ENCODE data around the gene MICU1.

The MICU1 gene

DNA sequence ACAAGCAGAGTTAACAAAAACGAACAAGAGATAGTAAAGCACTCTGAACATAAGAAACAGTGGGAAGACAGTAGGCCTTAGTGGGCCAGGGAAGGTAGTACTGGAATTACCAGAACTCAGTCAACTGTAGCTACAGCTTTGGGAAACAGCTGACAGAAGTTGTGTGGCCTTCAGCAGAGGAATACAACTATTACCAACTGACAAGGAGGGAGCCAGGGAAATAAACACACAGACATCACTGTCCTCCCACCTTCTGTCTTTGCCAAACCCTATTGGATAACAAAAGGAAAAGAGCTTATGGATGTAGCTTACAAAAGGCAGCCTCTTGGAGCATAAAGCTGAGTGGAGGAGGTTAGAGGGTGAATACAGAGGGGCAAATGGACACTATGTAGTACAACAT is 15.4 kb downstream of the MICU1 start:
- ATAC-seq: no peak
- TF ChIP-seq RARB (CRISPR knock-in tag; IDR thresholded peaks at IDR 0.05) (no peak), GLIS3 (CRISPR knock-in tag; IDR thresholded peaks at IDR 0.05) (no peak), TCF4 (CRISPR knock-in tag; IDR thresholded peaks at IDR 0.05; ENCODE audit: borderline replicate concordance) (no peak), SNAI2 (CRISPR knock-in tag; IDR thresholded peaks at IDR 0.05) (no peak), ARNTL (CRISPR knock-in tag; IDR thresholded peaks at IDR 0.05; ENCODE audit: borderline replicate concordance, low read depth) (no peak), OSR1 (CRISPR knock-in tag; IDR thresholded peaks at IDR 0.05) (no peak), PPARA (CRISPR knock-in tag; IDR thresholded peaks at IDR 0.05; ENCODE audit: borderline replicate concordance) (no peak), ZNF70 (CRISPR knock-in tag; IDR thresholded peaks at IDR 0.05) (no peak), TSHZ2 (CRISPR knock-in tag; IDR thresholded peaks at IDR 0.05) (no peak), ISL1 (CRISPR knock-in tag; IDR thresholded peaks at IDR 0.05) (no peak), ZC3H10 (CRISPR knock-in tag; IDR thresholded peaks at IDR 0.05) (no peak), CSDC2 (CRISPR knock-in tag; IDR thresholded peaks at IDR 0.05) (no peak), BACH2 (CRISPR knock-in tag; IDR thresholded peaks at IDR 0.05; ENCODE audit: borderline replicate concordance) (no peak), ZNF565 (CRISPR knock-in tag; conservative IDR thresholded peaks at IDR 0.05; ENCODE audit: low read depth) (no peak), ZNF8 (CRISPR knock-in tag; IDR thresholded peaks at IDR 0.05) (no peak), ESRRG (CRISPR knock-in tag; IDR thresholded peaks at IDR 0.05) (no peak)
- TF ChIP-seq, protein P1, sequence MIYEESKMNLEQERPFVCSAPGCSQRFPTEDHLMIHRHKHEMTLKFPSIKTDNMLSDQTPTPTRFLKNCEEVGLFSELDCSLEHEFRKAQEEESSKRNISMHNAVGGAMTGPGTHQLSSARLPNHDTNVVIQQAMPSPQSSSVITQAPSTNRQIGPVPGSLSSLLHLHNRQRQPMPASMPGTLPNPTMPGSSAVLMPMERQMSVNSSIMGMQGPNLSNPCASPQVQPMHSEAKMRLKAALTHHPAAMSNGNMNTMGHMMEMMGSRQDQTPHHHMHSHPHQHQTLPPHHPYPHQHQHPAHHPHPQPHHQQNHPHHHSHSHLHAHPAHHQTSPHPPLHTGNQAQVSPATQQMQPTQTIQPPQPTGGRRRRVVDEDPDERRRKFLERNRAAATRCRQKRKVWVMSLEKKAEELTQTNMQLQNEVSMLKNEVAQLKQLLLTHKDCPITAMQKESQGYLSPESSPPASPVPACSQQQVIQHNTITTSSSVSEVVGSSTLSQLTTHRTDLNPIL (CRISPR knock-in tag; IDR thresholded peaks at IDR 0.05; ENCODE audit: low read depth): no peak
- TF ChIP-seq, protein P2, sequence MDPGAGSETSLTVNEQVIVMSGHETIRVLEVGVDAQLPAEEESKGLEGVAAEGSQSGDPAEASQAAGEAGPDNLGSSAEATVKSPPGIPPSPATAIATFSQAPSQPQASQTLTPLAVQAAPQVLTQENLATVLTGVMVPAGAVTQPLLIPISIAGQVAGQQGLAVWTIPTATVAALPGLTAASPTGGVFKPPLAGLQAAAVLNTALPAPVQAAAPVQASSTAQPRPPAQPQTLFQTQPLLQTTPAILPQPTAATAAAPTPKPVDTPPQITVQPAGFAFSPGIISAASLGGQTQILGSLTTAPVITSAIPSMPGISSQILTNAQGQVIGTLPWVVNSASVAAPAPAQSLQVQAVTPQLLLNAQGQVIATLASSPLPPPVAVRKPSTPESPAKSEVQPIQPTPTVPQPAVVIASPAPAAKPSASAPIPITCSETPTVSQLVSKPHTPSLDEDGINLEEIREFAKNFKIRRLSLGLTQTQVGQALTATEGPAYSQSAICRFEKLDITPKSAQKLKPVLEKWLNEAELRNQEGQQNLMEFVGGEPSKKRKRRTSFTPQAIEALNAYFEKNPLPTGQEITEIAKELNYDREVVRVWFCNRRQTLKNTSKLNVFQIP (CRISPR knock-in tag; IDR thresholded peaks at IDR 0.05; ENCODE audit: borderline replicate concordance, low read depth): no peak
- TF ChIP-seq, protein P3, sequence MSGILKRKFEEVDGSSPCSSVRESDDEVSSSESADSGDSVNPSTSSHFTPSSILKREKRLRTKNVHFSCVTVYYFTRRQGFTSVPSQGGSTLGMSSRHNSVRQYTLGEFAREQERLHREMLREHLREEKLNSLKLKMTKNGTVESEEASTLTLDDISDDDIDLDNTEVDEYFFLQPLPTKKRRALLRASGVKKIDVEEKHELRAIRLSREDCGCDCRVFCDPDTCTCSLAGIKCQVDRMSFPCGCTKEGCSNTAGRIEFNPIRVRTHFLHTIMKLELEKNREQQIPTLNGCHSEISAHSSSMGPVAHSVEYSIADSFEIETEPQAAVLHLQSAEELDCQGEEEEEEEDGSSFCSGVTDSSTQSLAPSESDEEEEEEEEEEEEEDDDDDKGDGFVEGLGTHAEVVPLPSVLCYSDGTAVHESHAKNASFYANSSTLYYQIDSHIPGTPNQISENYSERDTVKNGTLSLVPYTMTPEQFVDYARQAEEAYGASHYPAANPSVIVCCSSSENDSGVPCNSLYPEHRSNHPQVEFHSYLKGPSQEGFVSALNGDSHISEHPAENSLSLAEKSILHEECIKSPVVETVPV (CRISPR knock-in tag; IDR thresholded peaks at IDR 0.05): no peak

- no peak for TF ChIP-seq RARB (CRISPR knock-in tag; IDR thresholded peaks at IDR 0.05)
- no peak for TF ChIP-seq SNAI2 (CRISPR knock-in tag; IDR thresholded peaks at IDR 0.05)
- TF ChIP-seq, protein P4, sequence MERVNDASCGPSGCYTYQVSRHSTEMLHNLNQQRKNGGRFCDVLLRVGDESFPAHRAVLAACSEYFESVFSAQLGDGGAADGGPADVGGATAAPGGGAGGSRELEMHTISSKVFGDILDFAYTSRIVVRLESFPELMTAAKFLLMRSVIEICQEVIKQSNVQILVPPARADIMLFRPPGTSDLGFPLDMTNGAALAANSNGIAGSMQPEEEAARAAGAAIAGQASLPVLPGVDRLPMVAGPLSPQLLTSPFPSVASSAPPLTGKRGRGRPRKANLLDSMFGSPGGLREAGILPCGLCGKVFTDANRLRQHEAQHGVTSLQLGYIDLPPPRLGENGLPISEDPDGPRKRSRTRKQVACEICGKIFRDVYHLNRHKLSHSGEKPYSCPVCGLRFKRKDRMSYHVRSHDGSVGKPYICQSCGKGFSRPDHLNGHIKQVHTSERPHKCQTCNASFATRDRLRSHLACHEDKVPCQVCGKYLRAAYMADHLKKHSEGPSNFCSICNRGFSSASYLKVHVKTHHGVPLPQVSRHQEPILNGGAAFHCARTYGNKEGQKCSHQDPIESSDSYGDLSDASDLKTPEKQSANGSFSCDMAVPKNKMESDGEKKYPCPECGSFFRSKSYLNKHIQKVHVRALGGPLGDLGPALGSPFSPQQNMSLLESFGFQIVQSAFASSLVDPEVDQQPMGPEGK (CRISPR knock-in tag; IDR thresholded peaks at IDR 0.05; ENCODE audit: borderline replicate concordance): no peak
- no peak for TF ChIP-seq ZNF70 (CRISPR knock-in tag; IDR thresholded peaks at IDR 0.05)
- no peak for TF ChIP-seq ZFP3 (CRISPR knock-in tag; IDR thresholded peaks at IDR 0.05)
- TF ChIP-seq ZFP30 (CRISPR knock-in tag; IDR thresholded peaks at IDR 0.05): no peak
- no peak for TF ChIP-seq TSHZ2 (CRISPR knock-in tag; IDR thresholded peaks at IDR 0.05)
- no peak for TF ChIP-seq ZNF8 (CRISPR knock-in tag; IDR thresholded peaks at IDR 0.05)
- TF ChIP-seq, protein P1 (CRISPR knock-in tag; IDR thresholded peaks at IDR 0.05; ENCODE audit: low read depth): no peak
- ATAC-seq: no peak
These were observed 20.8 kb downstream of the MICU1 start for GRCh38 chr10:72605122-72605521.
